DMS153 treated with DMSO at 0.1 percent for 48 hours (cell line): Measurements from ENCODE around the gene GSE1.

Experiments used
- DNase-seq: peaks from one replicate; lab custom pipeline; 2025; ENCODE audit not compliant: unreplicated experiment; lab: John Stamatoyannopoulos, UW

The GSE1 gene

GRCh38 chr16:85605051-85605911, 7.8 kb upstream of the GSE1 start:
- DNase-seq, result no peak

- no peak for DNase-seq
Observed at GRCh38 chr16:85605912-85606841, 6.9 kb upstream of the GSE1 start.

- DNase-seq, result peak; percentile 26
Observed at GRCh38 chr16:85606904-85607303, 6.2 kb upstream of the GSE1 start.

- DNase-seq, result peak; percentile 46
Observed at GRCh38 chr16:85607321-85607765, 5.8 kb upstream of the GSE1 start.

GRCh38 chr16:85607796-85608514, 5.2 kb upstream of the GSE1 start:
- DNase-seq, result no peak

- no peak for DNase-seq
Observed at GRCh38 chr16:85608515-85608885, 4.6 kb upstream of the GSE1 start.

GRCh38 chr16:85608887-85609286, 4.2 kb upstream of the GSE1 start:
- DNase-seq, result no peak

GRCh38 chr16:85609539-85609938, 3.6 kb upstream of the GSE1 start:
- DNase-seq, result no peak

- no peak for DNase-seq
Observed at GRCh38 chr16:85610059-85610445, 3.1 kb upstream of the GSE1 start.

- DNase-seq, result peak; percentile 74
Observed at GRCh38 chr16:85610446-85611193, 2.5 kb upstream of the GSE1 start.

- DNase-seq, result no peak
Observed at GRCh38 chr16:85611194-85611443, 2.0 kb upstream of the GSE1 start.

GRCh38 chr16:85611444-85612190, 1.5 kb upstream of the GSE1 start:
- DNase-seq, result peak; percentile 62

GRCh38 chr16:85612191-85612800, 826 bp upstream of the GSE1 start:
- DNase-seq, result no peak

- peak; percentile 46 for DNase-seq
Observed at GRCh38 chr16:85613604-85614337, 649 bp downstream of the GSE1 start.

- no peak for DNase-seq
Observed at GRCh38 chr16:85614338-85615013, 1.4 kb downstream of the GSE1 start.

GRCh38 chr16:85615014-85615851, 2.1 kb downstream of the GSE1 start:
- DNase-seq, result peak; percentile 20

GRCh38 chr16:85615852-85616606, 2.9 kb downstream of the GSE1 start:
- no peak for DNase-seq
